IMR-90 (cell line): ENCODE data around the gene ZW10. TPM values are rescaled to one million over a fixed set of nuclear protein-coding genes. Genes with fewer than 3 reads are reported as not detected.
A peak's percentile ranks its signal among the peaks of the same experiment; 100 is the strongest.

Source experiments
- ATAC-seq: fragments of 200-7000 bp; cut with Tn5 transposase; 2 replicates; pipeline ENCODE4 v1.9.1; 2020; ENCODE audit warnings: low read depth, mild to moderate bottlenecking, moderate library complexity
- BruUV-seq: library from RNA; stranded (reverse); fragments of 400-500 nt; replicated peaks from 2 replicates; lab custom pipeline; 2021; lab: Mats Ljungman, UMichigan
- CTCF ChIA-PET: fragments of 300-600 bp; formaldehyde crosslinking; extraction: SDS; loops from one replicate; lab custom pipeline; 2021; ENCODE audit warnings: antibody characterized with exemption; lab: Yijun Ruan, JAX
- POLR2A ChIA-PET: fragments of 300-600 bp; sonication (Branson Sonifier 250); formaldehyde crosslinking; loops from one replicate; lab custom pipeline; 2022; ENCODE audit warnings: antibody characterized with exemption; ENCODE audit not compliant: unreplicated experiment; lab: Charles Lee
- DNase-seq: peaks from one replicate; pipeline ENCODE4 v3.0.0; 2013
- H2AFZ ChIP-seq: replicated peaks from 2 replicates; pipeline ENCODE3; 2013; ENCODE audit warnings: low read length, mild to moderate bottlenecking; ENCODE audit not compliant: poor library complexity
- H2AK5ac ChIP-seq: 2 replicates; pipeline ENCODE4 v1.6.1; 2013; ENCODE audit warnings: low read depth, low read length, inconsistent platforms
- H2AK9ac ChIP-seq: replicated peaks from 2 replicates; pipeline ENCODE3; 2013; ENCODE audit warnings: mild to moderate bottlenecking, low read depth, low read length, moderate library complexity; ENCODE audit not compliant: poor library complexity
- H2BK120ac ChIP-seq: 2 replicates; pipeline ENCODE4 v1.6.1; 2013; ENCODE audit warnings: low read depth, low read length, inconsistent platforms
- H2BK15ac ChIP-seq: 3 replicates; pipeline ENCODE4 v1.6.1; 2013; ENCODE audit warnings: low read depth, low read length, inconsistent platforms
- H2BK20ac ChIP-seq: 2 replicates; pipeline ENCODE4 v1.6.1; 2013; ENCODE audit warnings: low read depth, mild to moderate bottlenecking, inconsistent platforms, low read length, moderate library complexity
- H2BK5ac ChIP-seq: 2 replicates; pipeline ENCODE4 v1.6.1; 2013; ENCODE audit warnings: mild to moderate bottlenecking, low read depth, low read length, inconsistent platforms; ENCODE audit not compliant: poor library complexity, severe bottlenecking
- H3K14ac ChIP-seq: replicated peaks from 2 replicates; pipeline ENCODE4 v1.6.1; 2013; ENCODE audit warnings: low read depth, low read length, inconsistent platforms
- H3K18ac ChIP-seq: 2 replicates; pipeline ENCODE4 v1.6.1; 2013; ENCODE audit warnings: low read depth, low read length, control low read depth
- H3K23ac ChIP-seq: 2 replicates; pipeline ENCODE4 v1.6.1; 2013; ENCODE audit warnings: low read depth, low read length, inconsistent platforms
- H3K27ac ChIP-seq: 2 replicates; pipeline ENCODE4 v1.5.1; 2013; ENCODE audit warnings: mild to moderate bottlenecking, control low read depth, low read length; ENCODE audit not compliant: insufficient read depth
- H3K27me3 ChIP-seq: 2 replicates; pipeline ENCODE4 v1.6.1; 2013; ENCODE audit warnings: low read length; ENCODE audit not compliant: control insufficient read depth, insufficient read depth
- H3K36me3 ChIP-seq: 2 replicates; pipeline ENCODE4 v1.6.1; 2013; ENCODE audit warnings: low read length, mixed read lengths; ENCODE audit not compliant: control insufficient read depth, insufficient read depth
- H3K4ac ChIP-seq: 2 replicates; pipeline ENCODE4 v1.6.1; 2013; ENCODE audit warnings: low read depth, low read length, inconsistent platforms
- H3K4me1 ChIP-seq: 2 replicates; pipeline ENCODE4 v1.6.1; 2013; ENCODE audit warnings: low read length, mixed read lengths; ENCODE audit not compliant: control insufficient read depth, insufficient read depth
- H3K4me2 ChIP-seq: 2 replicates; pipeline ENCODE4 v1.6.1; 2013; ENCODE audit warnings: low read depth, mild to moderate bottlenecking, control low read depth, low read length, moderate library complexity
- H3K4me3 ChIP-seq: 2 replicates; pipeline ENCODE4 v1.5.1; 2013; ENCODE audit warnings: low read depth, mild to moderate bottlenecking, control low read depth, low read length, moderate library complexity; ENCODE audit not compliant: insufficient read depth
- H3K56ac ChIP-seq: 2 replicates; pipeline ENCODE4 v1.6.1; 2013; ENCODE audit warnings: low read length, inconsistent platforms; ENCODE audit not compliant: insufficient read depth; ENCODE audit errors: extremely low read depth
- H3K79me1 ChIP-seq, 2 experiments: 2 replicates each; pipeline ENCODE4 v1.6.1; 2013; ENCODE audit warnings: low read length in 2 of 2, inconsistent platforms in 1 of 2, low read depth in 1 of 2
- H3K9ac ChIP-seq: 2 replicates; pipeline ENCODE4 v1.6.1; 2013; ENCODE audit warnings: low read depth, low read length, control low read depth
- H3K9me1 ChIP-seq: 2 replicates; pipeline ENCODE4 v1.6.1; 2013; ENCODE audit warnings: low read length, inconsistent platforms; ENCODE audit not compliant: insufficient read depth
- H3K9me3 ChIP-seq: 2 replicates; pipeline ENCODE4 v1.6.1; 2013; ENCODE audit warnings: low read length; ENCODE audit not compliant: control insufficient read depth, insufficient read depth
- H4K20me1 ChIP-seq: 2 replicates; pipeline ENCODE4 v1.6.1; 2013; ENCODE audit warnings: low read length, inconsistent platforms; ENCODE audit not compliant: insufficient read depth
- H4K5ac ChIP-seq: 2 replicates; pipeline ENCODE4 v1.6.1; 2013; ENCODE audit warnings: mild to moderate bottlenecking, low read depth, low read length, control low read depth
- H4K8ac ChIP-seq, 2 experiments: 2 replicates each; pipeline ENCODE4 v1.6.1; 2013; ENCODE audit warnings: low read depth in 2 of 2, low read length in 2 of 2, control low read depth in 1 of 2, inconsistent platforms in 1 of 2
- H4K91ac ChIP-seq: 2 replicates; pipeline ENCODE4 v1.6.1; 2013; ENCODE audit warnings: low read depth, low read length, inconsistent platforms; ENCODE audit not compliant: insufficient read depth
- CEBPB ChIP-seq: IDR thresholded peaks from 2 replicates; pipeline ENCODE4 v1.6.1; 2012; ENCODE audit warnings: low read depth, low read length, improper control_type of control experiment
- CTCF ChIP-seq: conservative IDR thresholded peaks from 2 replicates; pipeline ENCODE4 v1.5.1; 2012; ENCODE audit warnings: mild to moderate bottlenecking, low read depth, low read length, improper control_type of control experiment
- ELK1 ChIP-seq: fragments of 150-350 bp; IDR thresholded peaks from 2 replicates; pipeline ENCODE4 v1.6.1; 2016; ENCODE audit warnings: low read depth, mild to moderate bottlenecking, low read length, moderate library complexity, borderline replicate concordance
- MAFK ChIP-seq: IDR thresholded peaks from 2 replicates; pipeline ENCODE4 v1.6.1; 2012; ENCODE audit warnings: low read depth, low read length, improper control_type of control experiment
- MXI1 ChIP-seq: IDR thresholded peaks from 2 replicates; pipeline ENCODE4 v1.6.1; 2012; ENCODE audit warnings: low read depth, mild to moderate bottlenecking, low read length, moderate library complexity, borderline replicate concordance
- NFE2L2 ChIP-seq: fragments of 150-350 bp; IDR thresholded peaks from 2 replicates; pipeline ENCODE4 v1.6.1; 2016; ENCODE audit warnings: low read depth, mild to moderate bottlenecking, low read length
- RAD21 ChIP-seq: IDR thresholded peaks from 2 replicates; pipeline ENCODE4 v1.6.1; 2012; ENCODE audit warnings: low read length, improper control_type of control experiment
- RCOR1 ChIP-seq: IDR thresholded peaks from 2 replicates; pipeline ENCODE4 v1.6.1; 2012; ENCODE audit warnings: mild to moderate bottlenecking, low read length, improper control_type of control experiment; ENCODE audit not compliant: insufficient replicate concordance
- RFX5 ChIP-seq: IDR thresholded peaks from 2 replicates; pipeline ENCODE4 v1.8.0; 2012; ENCODE audit warnings: low read depth, mild to moderate bottlenecking, low read length, moderate library complexity
- SMC3 ChIP-seq: fragments of 150-350 bp; IDR thresholded peaks from 2 replicates; pipeline ENCODE4 v1.6.1; 2016; ENCODE audit warnings: low read depth, mild to moderate bottlenecking, antibody characterized with exemption, low read length, moderate library complexity
- USF2 ChIP-seq: fragments of 150-350 bp; IDR thresholded peaks from 2 replicates; pipeline ENCODE4 v1.6.1; 2017; ENCODE audit warnings: mild to moderate bottlenecking, antibody characterized with exemption, low read length, low read depth
- WGBS, 2 experiments: methylation state at CpG; one replicate each; pipeline versions ENCODE4 v1.1.5 to v1.1.7; 2013; ENCODE audit warnings: missing lambda C conversion rate in 2 of 2; ENCODE audit not compliant: insufficient read length in 1 of 2; ENCODE audit errors: extremely low coverage in 2 of 2; 5-methylcytosine and 5-hydroxymethylcytosine counted together
- dilution Hi-C: fragments of 300-500 bp; cut with HindIII; formaldehyde crosslinking; loops from one replicate; pipeline ENCODE4 v1.14.3; 2018; ENCODE audit warnings: low sequenced_read_pairs; ENCODE audit not compliant: unreplicated experiment
- in situ Hi-C: fragments of 300-500 bp; cut with MboI; formaldehyde crosslinking; loops from 3 replicates; pipeline ENCODE4 v1.14.3; 2019; ENCODE audit warnings: low sequenced_read_pairs, inconsistent platforms, mixed read lengths
- intact Hi-C: fragments of 100-400 bp; cut with micrococcal nuclease; formaldehyde crosslinking; loops from 2 replicates; pipeline ENCODE4 v1.10.0; 2022
- polyA plus RNA-seq, 3 experiments: library from polyadenylated mRNA; depleted of rRNA; stranded (reverse); fragments of >200 nt; gene quantifications; 2 replicates each; pipeline ENCODE4 v1.2.3, GENCODE V29; 2012; ENCODE audit warnings: low replicate concordance in 1 of 3
- total RNA-seq: library from RNA; depleted of rRNA; stranded (reverse); fragments of >200 nt; gene quantifications from 2 replicates; pipeline ENCODE4 v1.2.3, GENCODE V29; 2012

The ZW10 gene
- total and polyA plus RNA-seq, 2 of the 4 experiments (the other 2 are of a cell fraction): 10.3 to 30.6 TPM

- peak overlapping the region; percentile 75 for H3K4ac ChIP-seq
- no peak overlapping the region for H2BK5ac ChIP-seq
- no peak for TF ChIP-seq USF2
- no peak for TF ChIP-seq SMC3
- TF ChIP-seq MXI1: no peak
- TF ChIP-seq CEBPB: no peak
- no peak for TF ChIP-seq RAD21
- no peak for TF ChIP-seq RCOR1
- no peak for TF ChIP-seq RFX5
- no peak for TF ChIP-seq CTCF
- TF ChIP-seq MAFK: no peak
- no peak for TF ChIP-seq NFE2L2
- no peak for TF ChIP-seq ELK1
- H2AK5ac ChIP-seq: no peak overlapping the region
- H3K9me3 ChIP-seq: no peaks in the 10 kb centered on the region
- POLR2A ChIA-PET: no interaction called here
- peak; percentile 25 for DNase-seq
- H2BK20ac ChIP-seq: no peak overlapping the region
- WGBS, 2 experiments: 0% methylated on average over 5 of the region's 10 CpGs; no CpG with 5 or more reads in 1 of the 2 experiments
- ATAC-seq: peak; percentile 52
- peak overlapping the region; percentile 45 to 76; a peak in 2 of 4 replicates for H4K8ac ChIP-seq
- dilution Hi-C loops (no loop called here), intact Hi-C loops (loop anchor here (1.0 kb wide), 1 partner anchor 489 kb away; no protein-coding TSS in a partner anchor), in situ Hi-C loops (no loop called here)
- peaks cover 3% of the 10 kb centered on the region for H3K27me3 ChIP-seq
- H3K79me1 ChIP-seq: peaks cover 10 to 23% of the 10 kb centered on the region in 2 experiments
- H3K56ac ChIP-seq: peak overlapping the region; percentile 54
- H3K36me3 ChIP-seq: no peaks in the 10 kb centered on the region; the same call in 1 of the 2 replicates
- peak overlapping the region; percentile 90 for H3K4me3 ChIP-seq
- H2AFZ ChIP-seq: peak overlapping the region; percentile 98
- peak overlapping the region; percentile 90 for H3K9ac ChIP-seq
- peak overlapping the region; percentile 90 for H3K4me2 ChIP-seq
- CTCF ChIA-PET: interaction anchor here (0.8 to 1.2 kb wide), 2 partner anchors 27 to 1521 kb away, joined by 3 to 4 read pairs; no protein-coding TSS in a partner anchor
- H3K14ac ChIP-seq: peak overlapping the region; percentile 85; the same call in 1 of the 2 replicates
- no peaks in the 10 kb centered on the region for H3K9me1 ChIP-seq
- H4K5ac ChIP-seq: no peak overlapping the region
- H2BK120ac ChIP-seq: no peak overlapping the region
- BruUV-seq: no TSS peak
- no peak overlapping the region for H3K18ac ChIP-seq
- peak overlapping the region; percentile 39; the same call in 1 of the 2 replicates for H3K23ac ChIP-seq
- H3K4me1 ChIP-seq: peaks cover 2% of the 10 kb centered on the region; the same call in 1 of the 2 replicates
- no peak overlapping the region for H2BK15ac ChIP-seq
- no peak overlapping the region for H4K91ac ChIP-seq
- H4K20me1 ChIP-seq: no peaks in the 10 kb centered on the region
- H3K27ac ChIP-seq: peak overlapping the region; percentile 72
- H2AK9ac ChIP-seq: peak overlapping the region; percentile 94
Measured at GRCh38 chr11:113773092-113773415, 438 bp downstream of the ZW10 start.
